ENCODE data around the gene TRIOBP.

Gene TRIOBP

DNA sequence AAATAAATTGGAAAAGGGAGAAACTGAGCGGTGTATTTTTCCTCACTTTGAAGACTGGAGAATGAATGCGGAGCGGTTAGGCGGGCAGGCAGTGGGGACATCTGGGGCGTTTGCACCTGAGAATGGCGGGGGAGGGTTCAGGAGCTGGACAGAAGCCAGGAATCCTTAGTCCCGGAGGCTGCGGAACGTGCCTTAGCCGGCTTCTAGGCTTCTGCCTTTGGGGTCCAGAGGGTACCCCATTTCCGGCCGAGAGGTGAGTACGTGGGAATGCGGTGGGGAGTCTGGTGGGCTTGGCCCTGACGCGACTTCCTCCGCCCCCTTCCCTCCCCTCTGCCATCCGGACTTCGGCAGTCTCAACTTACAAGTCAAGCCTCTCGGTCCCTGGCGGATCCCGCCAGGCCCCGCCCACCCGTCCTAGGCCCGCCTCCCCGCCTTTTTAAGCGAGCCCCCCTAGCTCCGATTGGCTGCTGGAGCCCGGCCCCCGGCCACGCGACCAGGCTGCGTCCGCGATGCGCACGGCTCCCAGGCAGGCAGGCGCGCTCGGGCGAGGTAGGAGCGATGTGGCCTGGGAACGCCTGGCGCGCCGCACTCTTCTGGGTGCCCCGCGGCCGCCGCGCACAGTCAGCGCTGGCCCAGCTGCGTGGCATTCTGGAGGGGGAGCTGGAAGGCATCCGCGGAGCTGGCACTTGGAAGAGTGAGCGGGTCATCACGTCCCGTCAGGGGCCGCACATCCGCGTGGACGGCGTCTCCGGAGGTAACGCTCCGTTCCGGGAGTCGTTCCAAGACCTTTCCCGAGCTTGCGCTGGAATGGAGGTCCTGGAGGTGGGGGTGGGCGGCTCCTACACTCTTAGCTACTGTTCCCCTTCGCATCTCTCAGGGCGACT lies 110.8 kb downstream of the TRIOBP start, which contains the start of gene GCAT:
Gene GCAT (plus strand): TSS at position 525 of the 884 bp plus-strand sequence. CDS start 34 bp downstream, at position 559.
- DNase-seq: peak; percentile 98

DNA sequence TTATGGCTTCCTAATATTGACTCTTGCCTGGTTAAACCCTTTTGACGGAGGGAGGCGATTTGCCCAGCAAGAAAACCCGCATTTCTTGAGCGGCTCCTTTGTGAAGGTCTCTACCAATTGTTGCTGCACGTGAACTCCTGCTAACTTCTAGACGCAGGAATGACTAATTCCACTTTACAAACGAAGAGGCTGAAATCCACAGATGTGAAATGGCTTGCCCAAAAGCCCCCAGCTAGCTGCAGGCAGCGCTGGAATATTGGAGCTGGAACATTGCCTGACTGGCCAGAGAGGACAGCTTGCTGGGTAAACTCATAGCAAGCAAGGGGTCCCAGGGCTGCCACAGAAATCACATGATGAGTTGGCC lies 111.4 kb downstream of the TRIOBP start:
- no peak for DNase-seq

DNA sequence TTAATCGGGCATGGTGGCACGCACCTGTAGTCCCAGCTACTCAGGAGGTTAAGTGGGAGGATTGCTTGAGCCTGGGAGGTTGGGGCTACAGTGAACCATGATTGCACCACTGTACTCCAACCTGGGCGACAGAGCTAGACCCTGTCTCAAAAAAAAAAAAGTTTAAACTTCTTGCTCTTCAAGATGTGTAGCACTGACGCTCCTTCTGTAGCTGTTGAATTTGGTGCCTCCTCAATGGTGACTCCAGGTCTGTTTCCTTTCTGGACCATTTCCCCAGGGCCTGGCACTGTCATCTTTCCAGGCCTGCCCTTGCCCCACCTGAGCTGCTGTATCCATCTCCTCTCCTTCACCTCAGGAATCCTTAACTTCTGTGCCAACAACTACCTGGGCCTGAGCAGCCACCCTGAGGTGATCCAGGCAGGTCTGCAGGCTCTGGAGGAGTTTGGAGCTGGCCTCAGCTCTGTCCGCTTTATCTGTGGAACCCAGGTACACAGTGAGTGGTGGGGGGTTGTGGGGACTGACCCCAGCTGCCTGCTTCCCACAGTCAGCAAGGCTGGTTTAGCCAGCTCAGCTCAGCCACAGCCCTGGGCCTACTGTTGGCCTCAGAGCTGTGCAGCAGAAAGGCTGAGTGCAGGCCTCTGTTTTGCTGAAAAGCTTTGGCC lies 113.0 kb downstream of the TRIOBP start:
- DNase-seq: no peak

DNA sequence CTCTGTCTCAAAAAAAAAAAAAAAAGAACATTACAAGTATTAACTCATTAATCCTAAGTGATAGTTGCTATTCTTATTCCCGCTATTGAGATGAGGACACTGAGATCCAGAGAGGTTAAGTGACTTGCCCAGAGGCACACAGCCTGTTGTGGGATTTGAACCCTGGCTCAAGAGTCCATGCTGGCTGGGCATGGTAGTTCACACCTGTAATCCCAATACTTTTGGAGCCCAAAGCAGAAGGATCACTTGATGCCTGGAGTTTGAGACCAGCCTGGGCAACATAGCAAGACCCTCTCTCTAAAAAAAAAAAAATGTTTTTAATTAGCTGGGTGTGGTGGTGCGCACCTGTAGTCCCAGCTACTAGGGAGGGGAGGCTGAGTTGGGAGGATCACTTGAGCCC lies 115.0 kb downstream of the TRIOBP start:
- no peak for DNase-seq

DNA sequence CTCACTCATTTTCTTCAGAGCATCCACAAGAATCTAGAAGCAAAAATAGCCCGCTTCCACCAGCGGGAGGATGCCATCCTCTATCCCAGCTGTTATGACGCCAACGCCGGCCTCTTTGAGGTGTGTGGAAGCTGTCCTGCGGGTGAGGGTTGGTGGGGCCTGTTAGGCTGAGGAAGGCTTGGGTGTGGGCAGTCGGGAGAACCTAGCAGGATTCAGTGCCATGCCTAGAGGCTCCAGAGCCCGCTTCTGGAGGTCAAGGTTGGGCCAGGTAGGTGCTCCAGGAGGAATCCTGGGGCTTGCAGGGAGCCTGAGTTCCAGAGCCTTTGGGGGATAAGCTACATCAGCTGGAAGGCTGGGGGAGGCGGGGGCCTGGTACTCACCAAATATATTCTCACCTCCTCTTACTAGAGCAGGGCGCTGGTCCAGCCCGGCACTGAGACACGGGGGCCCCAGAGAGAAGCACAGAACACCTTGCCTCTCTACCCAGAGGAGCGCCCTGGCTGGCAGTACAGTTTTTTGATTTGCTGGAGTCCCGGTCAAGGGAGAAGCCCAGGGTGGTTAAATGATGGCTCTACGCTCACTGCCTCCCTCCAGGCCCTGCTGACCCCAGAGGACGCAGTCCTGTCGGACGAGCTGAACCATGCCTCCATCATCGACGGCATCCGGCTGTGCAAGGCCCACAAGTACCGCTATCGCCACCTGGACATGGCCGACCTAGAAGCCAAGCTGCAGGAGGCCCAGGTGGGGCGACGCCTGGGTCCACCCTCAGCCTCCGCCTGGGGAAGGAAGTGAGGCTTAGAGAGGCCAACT lies 116.2 kb downstream of the TRIOBP start:
- DNase-seq: no peak

DNA sequence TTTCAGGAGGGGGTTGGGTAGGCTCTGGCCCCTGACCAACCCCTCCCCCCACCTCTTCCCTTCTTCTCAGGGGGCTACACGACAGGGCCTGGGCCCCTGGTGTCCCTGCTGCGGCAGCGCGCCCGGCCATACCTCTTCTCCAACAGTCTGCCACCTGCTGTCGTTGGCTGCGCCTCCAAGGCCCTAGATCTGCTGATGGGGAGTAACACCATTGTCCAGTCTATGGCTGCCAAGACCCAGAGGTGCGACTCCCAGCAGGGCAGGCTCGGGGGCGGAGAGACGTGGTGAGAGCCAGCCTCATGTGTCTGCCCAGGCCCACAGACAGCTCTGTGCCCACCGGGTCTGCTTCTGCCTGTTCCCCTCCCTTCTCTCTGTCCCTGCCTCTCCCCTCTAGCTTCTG lies 118.7 kb downstream of the TRIOBP start:
- no peak for DNase-seq

DNA sequence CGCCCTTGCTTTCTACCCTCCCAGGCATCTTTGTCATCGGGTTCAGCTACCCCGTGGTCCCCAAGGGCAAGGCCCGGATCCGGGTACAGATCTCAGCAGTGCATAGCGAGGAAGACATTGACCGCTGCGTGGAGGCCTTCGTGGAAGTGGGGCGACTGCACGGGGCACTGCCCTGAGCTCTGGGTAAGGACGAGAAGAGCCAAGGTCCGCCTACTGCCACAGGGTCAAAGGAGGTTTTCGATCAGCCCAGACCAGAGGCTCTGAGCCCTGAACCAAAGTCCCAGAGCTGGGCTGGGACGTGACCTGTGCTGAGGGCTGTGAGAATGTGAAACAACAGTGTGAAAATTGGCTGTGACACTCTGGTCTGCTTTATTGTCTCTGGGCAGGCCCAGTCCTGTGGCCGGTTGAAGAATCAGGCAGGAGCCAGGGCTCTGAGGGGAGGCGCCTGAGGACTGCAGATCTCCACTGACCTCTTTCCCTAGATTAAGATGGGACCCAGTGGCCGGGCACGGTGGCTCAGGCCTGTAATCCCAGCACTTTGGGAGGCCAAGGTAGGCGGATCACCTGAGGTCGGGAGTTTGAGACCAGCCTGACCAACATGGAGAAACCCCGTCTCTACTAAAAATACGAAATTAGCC lies 119.8 kb downstream of the TRIOBP start:
- DNase-seq: no peak

DNA sequence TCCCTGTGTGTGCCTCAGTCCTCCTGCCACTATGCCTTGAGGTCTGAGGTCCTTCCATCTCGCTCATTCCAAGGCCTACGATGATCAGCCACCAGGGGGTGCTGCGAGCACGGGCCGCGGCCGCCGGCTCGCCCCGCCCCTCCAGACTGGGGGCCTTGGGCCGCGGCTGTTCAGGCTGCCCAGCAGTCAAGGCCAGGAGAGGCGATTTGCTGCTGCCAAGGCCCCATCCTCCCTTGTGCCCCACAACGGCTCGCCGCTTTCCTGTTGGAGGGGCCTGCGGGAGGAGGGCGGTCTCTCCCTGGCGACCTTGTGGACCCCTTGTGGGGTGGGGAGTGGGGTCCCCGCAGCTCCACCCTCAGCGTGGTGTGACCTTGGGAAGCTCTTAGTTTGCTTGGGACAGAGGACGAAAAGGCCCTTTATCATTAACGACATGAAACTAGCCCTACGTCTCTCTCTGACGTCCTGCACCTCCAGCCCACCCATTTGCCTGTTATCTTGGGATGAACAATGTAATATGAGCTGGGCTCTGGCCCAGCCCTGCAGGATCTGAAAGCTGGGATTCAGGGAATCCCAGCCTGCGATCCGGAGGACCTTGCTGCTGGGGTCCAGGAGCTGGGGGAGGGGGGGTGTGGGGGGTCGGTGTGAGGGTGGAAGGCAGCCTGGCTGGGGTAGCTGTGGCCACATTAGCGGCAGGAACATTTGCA lies 121.0 kb downstream of the TRIOBP start:
- peak; percentile 81 for DNase-seq

DNA sequence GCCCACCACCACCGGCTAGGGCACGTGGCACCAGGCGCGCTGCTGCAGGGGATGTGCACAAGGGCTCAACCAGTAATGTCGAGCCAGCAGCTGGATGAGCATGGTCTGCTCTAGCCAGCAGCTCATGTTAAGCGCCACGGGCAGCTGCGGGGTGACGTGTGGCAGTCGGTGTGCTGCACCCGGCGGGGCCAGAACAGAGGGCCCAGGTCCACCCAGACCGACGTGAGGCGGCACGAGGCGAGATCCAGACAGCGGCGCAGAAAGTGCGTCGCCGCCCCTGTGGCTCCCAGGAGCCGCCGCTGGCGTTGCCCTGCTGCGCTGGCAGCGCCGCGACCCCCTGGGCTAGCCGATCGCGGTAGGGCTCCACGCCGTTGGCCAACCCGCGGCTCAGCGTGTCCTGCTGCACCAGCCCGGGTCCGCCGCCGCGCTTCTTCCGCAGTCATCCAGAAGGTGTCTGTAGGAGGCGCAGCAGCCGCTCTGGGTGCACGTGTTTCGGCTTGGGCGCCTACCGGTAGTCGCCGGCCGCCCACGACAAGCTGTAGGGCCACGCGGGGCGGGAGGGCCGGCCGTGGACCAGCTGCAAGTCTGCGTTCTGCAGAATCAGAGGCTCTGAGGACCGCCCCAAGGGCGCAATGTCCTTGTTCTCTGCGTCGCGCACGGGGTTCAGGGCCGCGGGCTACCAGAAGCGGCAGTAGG lies 121.7 kb downstream of the TRIOBP start:
- peak; percentile 66 for DNase-seq

DNA sequence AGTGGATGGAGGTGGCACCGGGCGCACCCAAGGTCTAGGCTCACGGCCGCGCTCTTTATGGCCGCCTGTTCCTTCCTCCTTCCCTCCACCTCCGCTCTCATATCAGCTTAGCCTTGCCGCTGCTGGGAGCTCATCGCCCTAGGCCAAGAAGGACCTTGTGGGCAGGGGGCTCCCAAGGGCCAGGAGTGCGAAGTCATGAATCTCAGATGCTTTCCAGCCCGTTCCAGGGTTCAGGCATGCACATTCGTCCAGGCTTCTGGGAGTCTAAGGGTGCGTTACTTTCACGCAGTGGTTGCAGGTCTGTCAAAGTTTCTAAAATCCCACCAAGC lies 122.2 kb downstream of the TRIOBP start:
- no peak for DNase-seq

DNA sequence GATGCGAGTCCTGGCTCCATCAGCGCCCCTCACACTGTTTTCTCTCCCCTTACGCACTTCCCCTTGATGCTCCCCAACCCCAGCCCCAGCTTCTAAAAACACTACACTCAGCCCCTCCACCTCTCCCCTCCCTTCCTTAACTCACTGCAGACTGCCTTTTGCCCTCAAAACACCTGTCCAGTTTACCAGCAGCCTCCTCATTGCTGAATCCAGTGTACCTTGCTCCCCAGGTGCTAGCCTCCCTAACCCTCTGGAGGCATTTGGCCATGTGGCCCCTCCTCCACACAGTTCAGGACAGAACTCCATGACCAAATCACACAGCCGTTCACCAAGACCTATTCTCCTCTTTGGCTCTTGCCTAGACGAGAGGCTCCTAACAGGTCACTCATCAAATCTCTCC lies 123.5 kb downstream of the TRIOBP start:
- no peak for DNase-seq

DNA sequence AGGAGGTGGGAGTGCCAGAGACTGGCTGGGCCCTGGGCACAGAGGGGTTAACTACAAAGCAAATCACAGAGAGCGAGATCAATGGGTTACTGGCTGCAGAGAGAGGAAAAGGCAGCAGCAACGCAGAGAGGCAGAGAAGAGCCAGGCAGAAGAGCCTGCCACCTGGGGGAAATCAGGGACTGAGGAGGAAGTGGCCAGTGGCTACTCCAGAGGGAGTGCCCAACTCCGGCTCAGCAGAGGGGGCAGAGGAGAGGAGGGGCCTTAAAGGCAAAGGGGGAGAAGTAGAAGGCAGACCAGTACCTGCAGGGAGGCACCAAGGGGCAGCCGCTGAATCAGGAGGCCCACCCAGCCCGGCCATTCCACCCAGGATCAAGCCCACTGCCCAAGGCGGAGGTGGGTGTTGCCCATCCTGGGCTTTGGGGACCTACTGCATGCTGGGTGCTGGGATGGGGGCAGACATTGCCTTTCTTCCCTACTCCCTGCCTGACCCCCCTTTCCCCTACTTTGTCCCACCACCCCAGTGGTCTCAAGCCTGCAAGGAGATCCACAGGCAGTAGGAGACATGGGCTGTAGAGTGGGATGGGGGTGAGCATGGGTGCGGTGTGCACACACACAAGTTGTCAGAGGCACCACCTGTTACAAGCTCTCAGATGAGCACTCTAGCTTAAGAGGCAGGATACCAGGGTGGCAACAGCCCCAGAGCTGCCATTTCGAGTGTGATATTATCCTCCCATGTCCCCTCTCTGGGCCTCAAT lies 125.4 kb downstream of the TRIOBP start:
- DNase-seq: no peak

DNA sequence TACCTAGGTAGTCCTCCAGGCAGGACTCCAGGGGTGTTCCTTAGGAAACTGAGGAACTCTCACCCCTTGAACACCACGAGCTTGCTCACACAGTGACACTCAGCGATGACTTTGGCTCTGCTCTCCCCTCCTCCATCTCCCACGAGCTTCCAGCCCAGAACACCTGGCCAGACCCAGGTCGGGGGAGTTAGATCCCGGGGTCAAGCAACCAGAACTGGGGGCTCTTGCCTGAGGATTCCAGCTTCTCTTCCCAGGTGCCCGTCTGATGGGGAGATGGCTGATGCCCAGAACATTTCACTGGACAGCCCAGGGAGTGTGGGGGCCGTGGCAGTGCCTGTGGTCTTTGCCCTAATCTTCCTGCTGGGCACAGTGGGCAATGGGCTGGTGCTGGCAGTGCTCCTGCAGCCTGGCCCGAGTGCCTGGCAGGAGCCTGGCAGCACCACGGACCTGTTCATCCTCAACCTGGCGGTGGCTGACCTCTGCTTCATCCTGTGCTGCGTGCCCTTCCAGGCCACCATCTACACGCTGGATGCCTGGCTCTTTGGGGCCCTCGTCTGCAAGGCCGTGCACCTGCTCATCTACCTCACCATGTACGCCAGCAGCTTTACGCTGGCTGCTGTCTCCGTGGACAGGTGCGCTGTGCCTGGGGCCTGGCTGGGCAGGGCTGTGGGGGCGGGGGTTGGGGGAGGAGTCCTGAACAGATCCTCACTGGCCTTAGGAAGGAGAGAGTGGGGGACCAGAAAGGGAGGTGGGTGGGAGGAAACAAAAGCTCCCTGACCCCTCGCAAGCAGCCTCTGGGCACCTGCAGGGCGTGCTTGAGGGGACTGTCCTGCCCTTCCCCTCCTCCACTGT lies 126.5 kb downstream of the TRIOBP start, which contains the start of gene GALR3:
Gene GALR3 (plus strand): TSS at position 249 of the 852 bp plus-strand sequence. CDS start 25 bp downstream, at position 274.
- DNase-seq: no peak

DNA sequence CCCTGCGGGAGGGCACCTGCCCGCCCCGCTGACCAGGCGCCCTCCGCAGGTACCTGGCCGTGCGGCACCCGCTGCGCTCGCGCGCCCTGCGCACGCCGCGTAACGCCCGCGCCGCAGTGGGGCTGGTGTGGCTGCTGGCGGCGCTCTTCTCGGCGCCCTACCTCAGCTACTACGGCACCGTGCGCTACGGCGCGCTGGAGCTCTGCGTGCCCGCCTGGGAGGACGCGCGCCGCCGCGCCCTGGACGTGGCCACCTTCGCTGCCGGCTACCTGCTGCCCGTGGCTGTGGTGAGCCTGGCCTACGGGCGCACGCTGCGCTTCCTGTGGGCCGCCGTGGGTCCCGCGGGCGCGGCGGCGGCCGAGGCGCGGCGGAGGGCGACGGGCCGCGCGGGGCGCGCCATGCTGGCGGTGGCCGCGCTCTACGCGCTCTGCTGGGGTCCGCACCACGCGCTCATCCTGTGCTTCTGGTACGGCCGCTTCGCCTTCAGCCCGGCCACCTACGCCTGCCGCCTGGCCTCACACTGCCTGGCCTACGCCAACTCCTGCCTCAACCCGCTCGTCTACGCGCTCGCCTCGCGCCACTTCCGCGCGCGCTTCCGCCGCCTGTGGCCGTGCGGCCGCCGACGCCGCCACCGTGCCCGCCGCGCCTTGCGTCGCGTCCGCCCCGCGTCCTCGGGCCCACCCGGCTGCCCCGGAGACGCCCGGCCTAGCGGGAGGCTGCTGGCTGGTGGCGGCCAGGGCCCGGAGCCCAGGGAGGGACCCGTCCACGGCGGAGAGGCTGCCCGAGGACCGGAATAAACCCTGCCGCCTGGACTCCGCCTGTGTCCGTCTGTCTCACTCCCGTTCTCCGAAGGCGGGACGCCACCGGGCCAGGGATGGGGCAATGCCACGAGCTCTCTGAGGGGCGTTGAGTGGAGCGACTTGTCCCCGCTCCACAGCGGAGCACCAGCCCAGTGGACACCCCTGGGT lies 128.1 kb downstream of the TRIOBP start:
- DNase-seq: no peak

Data from NCI-H2171 treated with DMSO at 0.1 percent for 48 hours (cell line).